Lower leg skin (tissue), 4 donors: Measurements from ENCODE around the gene TWIST1. TPM values are rescaled to one million over a fixed set of nuclear protein-coding genes. Genes with fewer than 3 reads are reported as not detected.

ENCODE experiments used
- DNase-seq, 2 donors: peaks; one replicate each; pipeline ENCODE4 v3.0.0-alpha.2; 2019; ENCODE audit warnings: low spot score in 2 of 2
- H3K4me3 ChIP-seq: fragments of 200-600 bp; sonication (generic); 2 replicates; pipeline ENCODE4 v1.5.1; 2017; ENCODE audit warnings: mild to moderate bottlenecking, low read depth; ENCODE audit not compliant: poor library complexity, severe bottlenecking
- CTCF ChIP-seq, 3 donors: fragments of 450-650 bp; IDR thresholded peaks; one replicate each; pipeline ENCODE4 v1.5.1; 2016; ENCODE audit warnings: antibody characterized with exemption in 3 of 3, mild to moderate bottlenecking in 3 of 3, moderate library complexity in 2 of 3
- POLR2A ChIP-seq, 2 donors: fragments of 450-650 bp; IDR thresholded peaks; one replicate each; pipeline ENCODE4 v1.6.1; 2016 to 2017; ENCODE audit warnings: antibody characterized with exemption in 2 of 2, mild to moderate bottlenecking in 1 of 2, moderate library complexity in 1 of 2
- WGBS, 2 donors: methylation state at CpG; one replicate each; pipeline ENCODE4 v1.1.5; 2018; 5-methylcytosine and 5-hydroxymethylcytosine counted together
- intact Hi-C: fragments of 100-400 bp; cut with DNase I; formaldehyde crosslinking; loops from one replicate; pipeline ENCODE4 v1.15.0; 2023; ENCODE audit warnings: low total_unique reads
- total RNA-seq, 4 donors: library from RNA; depleted of rRNA; stranded (reverse); fragments of >200 nt; gene quantifications; one replicate each; pipeline ENCODE4 v1.1.0, GENCODE V29; 2016

TWIST1 gene
- total RNA-seq, 4 donors from 2014 or later = 10.6 to 26.4 (median 19.7) TPM

GRCh38 chr7:19089797-19090196 lies 27.6 kb downstream of the TWIST1 start:
- no peak for TF ChIP-seq POLR2A (IDR thresholded peaks at IDR 0.05)
- no peak for TF ChIP-seq CTCF (IDR thresholded peaks at IDR 0.05)
- no peak overlapping the region for H3K4me3 ChIP-seq
- 35 to 37% methylated on average over 3 of the region's 3 CpGs for WGBS, 2 donors
- intact Hi-C loops = no loop called here
- DNase-seq = no peak

DNA sequence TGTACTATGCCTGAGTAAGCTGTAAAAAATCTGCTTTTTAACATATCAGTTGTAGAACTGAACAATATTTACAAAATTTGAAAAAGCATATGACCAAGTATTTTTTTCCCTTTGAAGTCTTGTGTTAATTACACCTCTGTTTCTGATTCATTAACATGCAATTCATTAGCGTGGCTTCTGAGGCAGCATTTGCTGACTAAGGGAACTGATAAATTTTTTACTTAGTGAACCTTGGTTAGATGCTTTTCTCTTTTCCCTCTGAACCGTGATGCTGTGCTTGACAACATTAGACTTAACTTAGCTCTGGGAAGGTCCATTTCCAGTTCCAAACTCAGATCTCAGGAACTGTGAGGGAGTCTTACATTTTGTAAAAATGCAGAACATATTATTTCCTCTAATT lies 28.1 kb downstream of the TWIST1 start:
- 57 to 69% methylated on average over 2 of the region's 2 CpGs for WGBS, 2 donors
- intact Hi-C loops = no loop called here
- no peak overlapping the region for H3K4me3 ChIP-seq
- no peak for TF ChIP-seq POLR2A (IDR thresholded peaks at IDR 0.05)
- TF ChIP-seq CTCF (IDR thresholded peaks at IDR 0.05) = no peak
- DNase-seq = no peak

GRCh38 chr7:19080093-19080492 lies 37.3 kb downstream of the TWIST1 start:
- 47 to 58% methylated on average over 1 of the region's 1 CpG for WGBS, 2 donors
- intact Hi-C loops = no loop called here
- H3K4me3 ChIP-seq = no peak overlapping the region
- TF ChIP-seq POLR2A (IDR thresholded peaks at IDR 0.05) = no peak
- no peak for TF ChIP-seq CTCF (IDR thresholded peaks at IDR 0.05)
- DNase-seq = no peak

GRCh38 chr7:19079066-19079465 lies 38.4 kb downstream of the TWIST1 start:
- intact Hi-C loops = no loop called here
- no peak overlapping the region for H3K4me3 ChIP-seq
- no peak for TF ChIP-seq CTCF (IDR thresholded peaks at IDR 0.05)
- TF ChIP-seq POLR2A (IDR thresholded peaks at IDR 0.05) = no peak
- WGBS, 2 donors = 41 to 50% methylated on average over 4 of the region's 4 CpGs
- DNase-seq = no peak

DNA sequence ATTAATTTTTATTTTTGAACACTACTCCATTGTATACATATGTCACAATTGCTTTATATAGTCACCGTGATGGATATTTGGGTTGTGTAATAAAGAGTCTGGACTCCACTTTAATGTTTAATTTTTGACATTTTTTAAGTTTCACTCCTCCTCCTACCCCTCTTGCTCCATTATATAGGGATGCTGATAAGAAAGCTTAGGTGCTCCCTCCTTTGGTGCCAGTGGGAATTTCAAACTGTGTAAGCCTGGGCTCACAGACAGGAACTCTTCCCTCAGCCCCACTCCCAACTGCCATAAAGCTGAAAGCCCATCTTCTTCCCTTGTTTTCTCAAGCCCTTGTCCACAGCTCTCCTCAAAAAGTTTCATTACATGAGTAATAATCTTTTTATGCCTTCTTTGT lies 47.6 kb downstream of the TWIST1 start:
- TF ChIP-seq POLR2A (IDR thresholded peaks at IDR 0.05) = no peak
- TF ChIP-seq CTCF (IDR thresholded peaks at IDR 0.05) = no peak
- no peak overlapping the region for H3K4me3 ChIP-seq
- intact Hi-C loops = no loop called here
- no peak for DNase-seq
- WGBS, 2 donors = 83 to 84% methylated on average over 1 of the region's 1 CpG

DNA sequence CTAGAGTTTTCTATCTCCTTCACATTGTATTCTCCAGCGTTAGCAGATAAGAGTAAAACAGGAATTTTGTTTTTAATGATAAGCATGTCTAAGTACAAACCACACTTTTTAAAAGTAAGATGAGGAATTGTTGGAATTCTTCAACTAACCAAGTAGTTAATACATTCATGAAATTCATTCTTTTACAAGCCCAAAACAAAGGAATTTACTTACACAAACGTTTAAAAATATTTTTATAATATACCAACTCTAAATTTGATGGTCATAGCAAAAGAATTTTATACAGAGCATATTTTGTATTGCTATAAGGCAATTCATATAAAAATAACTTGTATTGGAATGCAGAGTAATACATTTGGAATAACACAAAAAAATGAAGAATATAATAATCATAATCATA lies 51.3 kb downstream of the TWIST1 start:
- intact Hi-C loops = no loop called here
- 48 to 55% methylated on average over 2 of the region's 2 CpGs for WGBS, 2 donors
- no peak for DNase-seq
- H3K4me3 ChIP-seq = no peak overlapping the region
- no peak for TF ChIP-seq POLR2A (IDR thresholded peaks at IDR 0.05)
- TF ChIP-seq CTCF (IDR thresholded peaks at IDR 0.05) = no peak
